Dendritic cell treated with granulocyte-macrophage colony-stimulating factor and Interleukin-4, amounts not matched to agents 40 ng/mL and 50 ng/mL, for 4 days (primary cell): ENCODE results near the gene SUV39H1.

Experiments
- H3K27ac Mint-ChIP-seq: one replicate; pipeline ENCODE4 v1.8.0; 2022; ENCODE audit warnings: mild to moderate bottlenecking, mixed read lengths
- H3K27me3 Mint-ChIP-seq: one replicate; pipeline ENCODE4 v1.8.0; 2022; ENCODE audit warnings: mild to moderate bottlenecking, mixed read lengths
- H3K36me3 Mint-ChIP-seq: one replicate; pipeline ENCODE4 v1.8.0; 2022; ENCODE audit warnings: low read depth, mixed read lengths
- H3K4me1 Mint-ChIP-seq: one replicate; pipeline ENCODE4 v1.8.0; 2022; ENCODE audit warnings: low read depth, mixed read lengths
- H3K4me3 Mint-ChIP-seq: one replicate; pipeline ENCODE4 v1.8.0; 2022; ENCODE audit warnings: mild to moderate bottlenecking, moderate library complexity, mixed read lengths
- H3K9me3 Mint-ChIP-seq: one replicate; pipeline ENCODE4 v1.8.0; 2022; ENCODE audit warnings: mixed read lengths
- intact Hi-C: fragments of 100-400 bp; cut with micrococcal nuclease; formaldehyde crosslinking; loops from one replicate; pipeline ENCODE4 v1.15.0; 2022

SUV39H1 gene

DNA sequence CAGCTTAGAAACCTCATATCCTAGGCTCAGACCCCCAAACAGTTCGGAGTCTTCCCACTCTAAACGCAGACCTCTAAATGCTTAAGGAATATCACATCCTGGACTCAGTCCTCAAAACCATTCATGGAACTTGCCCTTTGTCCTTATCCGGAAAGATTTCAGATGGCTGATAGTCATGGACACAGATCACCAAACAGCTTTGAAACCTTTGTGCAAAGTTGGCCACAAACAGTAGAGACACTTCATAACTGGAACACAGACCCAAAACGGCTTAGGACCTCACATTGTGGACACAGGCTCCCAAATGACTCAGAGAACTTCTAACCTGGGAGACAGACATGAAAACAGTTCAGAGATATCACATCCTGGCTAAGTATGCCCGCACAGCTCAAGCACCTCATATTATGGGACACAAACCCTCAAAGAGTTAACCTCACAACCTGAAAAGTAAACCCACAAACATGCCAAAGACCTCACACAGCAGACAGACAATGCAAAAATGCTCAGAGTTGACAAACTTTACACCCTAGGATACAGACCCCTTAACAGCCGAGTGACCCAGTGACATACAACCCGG, 15.5 kb downstream of the SUV39H1 start:
- intact Hi-C loops: no loop called here
- Mint-ChIP-seq H3K4me1 (no peaks in the 10 kb centered on the region), H3K27me3 (no peaks in the 10 kb centered on the region), H3K27ac (no peak overlapping the region), H3K4me3 (no peak overlapping the region), H3K9me3 (no peaks in the 10 kb centered on the region), H3K36me3 (peaks cover 21% of the 10 kb centered on the region)

DNA sequence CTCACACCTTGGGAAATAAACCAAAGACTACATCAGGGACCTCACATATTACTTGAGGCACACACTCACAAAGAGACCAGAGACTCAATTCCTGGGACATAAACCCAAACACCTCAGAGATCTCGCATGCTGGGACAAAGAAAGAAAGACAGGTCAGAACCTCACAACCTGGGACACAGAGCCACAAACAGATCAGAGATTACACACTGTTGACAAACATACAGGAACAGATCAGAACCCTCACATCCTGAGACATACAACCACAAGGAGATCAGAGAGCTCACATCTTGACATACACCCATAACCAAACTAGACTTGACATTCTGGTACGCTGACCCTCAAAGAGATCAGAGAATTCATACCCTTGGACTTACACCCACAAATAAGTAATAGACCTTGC, 17.3 kb downstream of the SUV39H1 start:
- no peak overlapping the region for H3K4me3 Mint-ChIP-seq

DNA sequence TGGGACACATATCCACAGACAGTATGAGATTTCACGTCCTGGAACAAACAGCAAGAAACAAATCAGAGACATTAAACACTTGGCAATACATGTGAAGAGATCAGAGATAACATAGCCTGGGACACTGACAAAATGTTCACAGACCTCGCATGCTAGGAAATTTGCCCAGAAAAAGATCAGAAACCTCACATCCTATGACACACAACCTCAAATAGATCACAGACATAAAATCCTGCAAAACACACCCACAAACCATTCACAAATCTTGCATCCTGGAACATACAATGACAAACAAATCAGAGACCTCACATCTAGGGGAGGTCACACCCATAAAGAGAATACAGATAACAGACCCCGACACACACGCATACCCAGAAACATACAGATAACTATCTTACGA, 18.0 kb downstream of the SUV39H1 start:
- H3K36me3 Mint-ChIP-seq: no peaks in the 10 kb centered on the region
- H3K9me3 Mint-ChIP-seq: no peaks in the 10 kb centered on the region
- intact Hi-C loops: no loop called here
- H3K4me3 Mint-ChIP-seq: no peak overlapping the region
- H3K27me3 Mint-ChIP-seq: no peaks in the 10 kb centered on the region
- no peak overlapping the region for H3K27ac Mint-ChIP-seq
- H3K4me1 Mint-ChIP-seq: no peaks in the 10 kb centered on the region

More for the DNA sequence above, 17.3 kb downstream of the SUV39H1 start:
- Mint-ChIP-seq H3K4me1 (no peaks in the 10 kb centered on the region), H3K27me3 (no peaks in the 10 kb centered on the region), H3K9me3 (no peaks in the 10 kb centered on the region), H3K36me3 (peaks cover 2% of the 10 kb centered on the region), H3K27ac (no peak overlapping the region)
- intact Hi-C loops: no loop called here

DNA sequence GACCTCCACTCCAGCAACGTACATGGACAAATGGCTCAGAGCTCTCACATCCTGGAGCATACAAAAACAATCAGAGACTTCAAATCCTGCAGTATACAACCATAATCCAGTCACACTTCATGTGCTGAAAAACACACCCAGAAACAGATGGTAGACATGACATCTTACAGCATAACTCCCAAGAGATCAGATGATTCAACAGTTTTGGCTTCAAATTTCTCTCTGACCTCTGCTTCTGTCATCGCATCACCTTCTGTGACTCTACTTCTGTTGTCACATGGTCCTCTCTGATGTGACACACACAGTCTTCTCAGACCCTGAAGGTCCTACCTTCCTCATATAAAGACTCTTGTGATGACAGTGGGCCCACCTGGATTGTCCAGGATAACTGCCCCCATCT, 18.5 kb downstream of the SUV39H1 start:
- Mint-ChIP-seq H3K36me3 (no peaks in the 10 kb centered on the region), H3K4me3 (no peak overlapping the region), H3K27ac (no peak overlapping the region), H3K27me3 (no peaks in the 10 kb centered on the region), H3K9me3 (no peaks in the 10 kb centered on the region), H3K4me1 (no peaks in the 10 kb centered on the region)
- intact Hi-C loops: no loop called here

DNA sequence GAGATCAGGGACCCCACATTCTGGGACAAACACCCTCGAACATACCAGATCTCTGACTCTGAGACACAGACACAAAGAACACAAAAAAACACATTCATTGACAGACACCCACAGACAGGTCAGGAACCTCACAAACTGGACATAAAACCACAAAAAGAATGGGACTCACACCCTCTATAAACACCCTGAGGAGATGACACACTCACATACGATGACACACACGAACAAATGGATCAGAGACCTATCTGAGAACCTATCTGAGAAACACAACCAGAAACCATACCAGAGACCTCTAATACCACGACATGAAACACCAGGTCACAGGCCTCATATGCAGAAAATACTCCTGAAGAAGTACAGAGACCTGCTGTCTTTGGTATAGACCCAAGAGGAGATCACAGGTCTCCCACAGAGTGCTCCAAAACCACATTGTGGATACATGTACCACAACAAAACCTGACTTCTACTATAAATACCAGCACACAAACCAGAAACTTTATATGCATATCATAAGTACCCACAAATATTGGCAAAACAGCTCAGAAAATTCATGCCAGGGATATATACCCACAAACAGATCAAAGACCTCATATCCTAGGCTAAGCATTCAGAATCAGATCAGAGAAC, 19.5 kb downstream of the SUV39H1 start:
- H3K27me3 Mint-ChIP-seq: no peaks in the 10 kb centered on the region
- no peaks in the 10 kb centered on the region for H3K9me3 Mint-ChIP-seq
- no peak overlapping the region for H3K27ac Mint-ChIP-seq
- intact Hi-C loops: no loop called here
- no peaks in the 10 kb centered on the region for H3K4me1 Mint-ChIP-seq
- H3K4me3 Mint-ChIP-seq: no peak overlapping the region
- H3K36me3 Mint-ChIP-seq: no peaks in the 10 kb centered on the region

DNA sequence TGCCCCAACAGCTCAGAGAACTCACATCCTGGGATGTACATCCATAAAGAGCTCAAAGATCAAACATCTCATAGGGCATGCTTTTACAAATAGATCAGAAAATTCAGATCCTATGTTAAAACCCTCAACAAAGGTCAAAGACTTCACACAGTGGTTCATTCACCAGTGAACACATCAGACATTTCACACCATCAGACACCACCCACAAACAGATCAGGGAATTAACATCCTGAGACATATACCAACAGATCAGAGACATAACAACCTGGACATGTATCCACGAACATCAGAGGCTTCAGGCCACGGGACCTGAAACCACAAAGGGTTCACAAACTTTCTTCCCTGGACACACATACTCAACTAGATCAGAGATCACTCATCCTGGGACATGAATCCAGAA, 23.4 kb downstream of the SUV39H1 start:
- intact Hi-C loops: no loop called here
- no peaks in the 10 kb centered on the region for H3K27me3 Mint-ChIP-seq
- no peak overlapping the region for H3K27ac Mint-ChIP-seq
- no peak overlapping the region for H3K4me3 Mint-ChIP-seq
- no peaks in the 10 kb centered on the region for H3K9me3 Mint-ChIP-seq
- no peaks in the 10 kb centered on the region for H3K36me3 Mint-ChIP-seq
- no peaks in the 10 kb centered on the region for H3K4me1 Mint-ChIP-seq

DNA sequence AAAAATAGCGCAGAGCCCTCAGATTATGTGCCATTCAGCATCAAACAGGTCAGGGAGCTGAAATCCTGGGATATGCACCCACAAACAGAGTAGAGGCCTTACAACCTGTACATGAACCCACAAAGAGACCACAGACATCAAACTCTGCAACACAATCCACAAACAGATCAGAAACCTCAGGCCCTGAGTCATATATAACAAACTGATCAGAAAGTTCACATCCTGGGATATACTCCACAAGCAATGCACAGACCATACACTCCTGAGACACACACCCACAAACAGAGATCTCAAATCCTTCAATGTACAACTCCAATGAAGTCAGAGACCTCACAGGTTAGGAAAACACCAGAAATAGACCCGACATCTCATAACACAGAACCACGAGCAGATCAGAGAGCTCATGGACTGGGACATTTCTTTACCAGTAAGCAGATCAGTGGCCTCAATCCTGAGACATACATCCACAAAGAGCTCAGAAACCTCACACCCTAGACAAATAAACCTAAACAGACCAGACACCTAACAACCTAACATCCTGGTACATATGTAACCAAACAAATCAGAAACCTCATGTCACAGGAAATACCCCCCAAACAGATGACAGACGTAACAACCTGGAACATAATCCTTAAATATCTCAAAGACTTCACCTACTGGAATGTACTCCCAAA, 24.2 kb downstream of the SUV39H1 start:
- Mint-ChIP-seq H3K27ac (no peak overlapping the region), H3K4me1 (no peaks in the 10 kb centered on the region), H3K9me3 (no peaks in the 10 kb centered on the region), H3K4me3 (no peak overlapping the region), H3K36me3 (no peaks in the 10 kb centered on the region), H3K27me3 (no peaks in the 10 kb centered on the region)
- intact Hi-C loops: no loop called here

DNA sequence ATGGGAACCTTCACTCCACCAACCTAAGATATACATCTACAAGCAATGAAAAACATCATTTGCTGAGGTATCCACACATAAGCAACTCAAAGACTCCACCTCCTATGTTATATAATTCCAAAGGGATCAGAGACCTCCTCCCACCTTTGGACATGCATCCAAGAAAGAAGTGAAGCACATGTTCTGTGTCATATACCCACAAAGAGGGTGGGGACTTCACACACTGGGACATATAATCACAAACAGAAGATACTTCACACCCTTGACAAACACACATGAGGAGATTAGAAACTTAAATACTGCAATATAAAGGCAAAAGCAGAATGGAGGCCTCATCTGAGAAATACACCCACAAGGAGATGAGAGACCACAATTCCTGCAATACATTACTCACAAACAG, 25.4 kb downstream of the SUV39H1 start:
- H3K27ac Mint-ChIP-seq: no peak overlapping the region
- no peaks in the 10 kb centered on the region for H3K9me3 Mint-ChIP-seq
- H3K4me3 Mint-ChIP-seq: no peak overlapping the region
- intact Hi-C loops: no loop called here
- H3K36me3 Mint-ChIP-seq: no peaks in the 10 kb centered on the region
- H3K4me1 Mint-ChIP-seq: no peaks in the 10 kb centered on the region
- no peaks in the 10 kb centered on the region for H3K27me3 Mint-ChIP-seq

DNA sequence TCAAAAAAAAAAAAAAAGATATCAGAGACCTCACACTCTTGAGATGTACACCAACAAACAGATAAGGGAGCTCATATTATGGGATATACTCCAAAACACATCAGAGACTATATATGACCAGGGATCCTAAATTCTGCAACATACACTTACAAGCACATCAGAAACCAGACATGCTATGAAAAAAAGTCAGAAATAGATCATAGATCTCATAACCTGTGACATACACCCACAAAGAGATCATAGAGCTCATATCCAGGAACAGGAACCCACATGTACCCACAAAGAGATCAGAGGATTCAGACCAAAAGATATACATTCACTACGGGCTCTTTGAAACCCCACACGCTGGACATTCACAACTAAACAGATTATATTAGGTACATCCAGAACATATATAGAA, 30.1 kb downstream of the SUV39H1 start:
- Mint-ChIP-seq H3K9me3 (no peaks in the 10 kb centered on the region), H3K27ac (no peak overlapping the region), H3K4me1 (no peaks in the 10 kb centered on the region), H3K4me3 (no peak overlapping the region), H3K36me3 (no peaks in the 10 kb centered on the region), H3K27me3 (no peaks in the 10 kb centered on the region)
- intact Hi-C loops: no loop called here

DNA sequence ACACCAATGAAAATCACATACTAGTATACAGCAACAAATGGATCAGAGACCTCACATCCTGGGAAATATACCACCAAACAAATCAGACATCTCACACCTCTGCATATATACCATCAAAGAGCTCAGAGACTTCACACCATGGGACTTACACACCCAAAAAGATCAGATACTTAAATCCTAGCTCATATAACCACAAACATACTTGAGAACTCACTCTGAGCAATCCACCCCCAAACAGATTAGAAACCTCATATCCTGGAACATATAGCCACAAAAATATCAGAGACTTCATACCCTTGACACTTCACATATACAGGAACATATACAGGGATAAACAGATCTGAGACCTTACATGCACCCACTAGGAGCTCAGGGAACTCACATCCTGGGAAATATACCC, 32.1 kb downstream of the SUV39H1 start:
- H3K9me3 Mint-ChIP-seq: no peaks in the 10 kb centered on the region
- H3K36me3 Mint-ChIP-seq: no peaks in the 10 kb centered on the region
- no peak overlapping the region for H3K4me3 Mint-ChIP-seq
- H3K27me3 Mint-ChIP-seq: no peaks in the 10 kb centered on the region
- H3K27ac Mint-ChIP-seq: no peak overlapping the region
- no peaks in the 10 kb centered on the region for H3K4me1 Mint-ChIP-seq
- intact Hi-C loops: no loop called here

DNA sequence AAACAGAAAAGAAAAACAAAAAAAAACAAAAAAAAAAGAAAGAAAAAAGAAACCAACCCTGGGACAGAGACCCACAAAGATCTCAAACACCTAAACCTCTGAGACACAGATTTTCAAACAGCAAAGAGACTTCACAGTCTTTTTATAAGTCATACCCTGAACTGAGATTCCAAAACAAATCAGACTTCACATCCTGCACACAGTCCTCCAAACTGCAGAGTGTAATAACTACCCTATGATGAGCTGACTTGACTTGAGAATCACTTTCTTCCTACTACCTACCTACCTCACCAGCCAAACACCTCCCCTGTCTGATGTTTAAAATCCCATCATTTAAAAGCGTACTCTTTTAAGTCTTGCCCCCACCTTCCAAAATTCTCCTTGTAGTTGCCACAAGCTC, 39.8 kb downstream of the SUV39H1 start:
- H3K27ac Mint-ChIP-seq: peak overlapping the region; percentile 98
- no peaks in the 10 kb centered on the region for H3K27me3 Mint-ChIP-seq
- H3K9me3 Mint-ChIP-seq: no peaks in the 10 kb centered on the region
- H3K4me1 Mint-ChIP-seq: peaks cover 13% of the 10 kb centered on the region
- intact Hi-C loops: loop anchor here (2.0 kb wide), 1 partner anchor 64 kb away; no protein-coding TSS in a partner anchor
- H3K36me3 Mint-ChIP-seq: peaks cover 5% of the 10 kb centered on the region
- no peak overlapping the region for H3K4me3 Mint-ChIP-seq

DNA sequence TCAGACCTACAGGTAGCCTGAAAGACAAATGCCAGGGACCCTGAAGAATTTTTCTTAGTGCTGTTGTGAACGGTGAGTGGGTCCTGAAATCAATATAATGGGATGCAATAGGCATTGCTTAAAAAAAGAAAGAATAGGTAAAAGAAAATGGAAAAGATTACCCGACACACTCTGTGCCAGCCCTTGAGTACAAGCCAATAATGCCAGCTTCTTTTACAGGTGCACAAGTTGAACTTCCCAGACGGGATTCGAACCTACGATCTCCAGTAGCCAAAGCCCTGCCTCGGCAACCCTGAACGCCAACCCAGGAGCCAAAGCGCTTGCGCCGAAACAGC, 40.3 kb downstream of the SUV39H1 start:
- no peak overlapping the region for H3K4me3 Mint-ChIP-seq

DNA sequence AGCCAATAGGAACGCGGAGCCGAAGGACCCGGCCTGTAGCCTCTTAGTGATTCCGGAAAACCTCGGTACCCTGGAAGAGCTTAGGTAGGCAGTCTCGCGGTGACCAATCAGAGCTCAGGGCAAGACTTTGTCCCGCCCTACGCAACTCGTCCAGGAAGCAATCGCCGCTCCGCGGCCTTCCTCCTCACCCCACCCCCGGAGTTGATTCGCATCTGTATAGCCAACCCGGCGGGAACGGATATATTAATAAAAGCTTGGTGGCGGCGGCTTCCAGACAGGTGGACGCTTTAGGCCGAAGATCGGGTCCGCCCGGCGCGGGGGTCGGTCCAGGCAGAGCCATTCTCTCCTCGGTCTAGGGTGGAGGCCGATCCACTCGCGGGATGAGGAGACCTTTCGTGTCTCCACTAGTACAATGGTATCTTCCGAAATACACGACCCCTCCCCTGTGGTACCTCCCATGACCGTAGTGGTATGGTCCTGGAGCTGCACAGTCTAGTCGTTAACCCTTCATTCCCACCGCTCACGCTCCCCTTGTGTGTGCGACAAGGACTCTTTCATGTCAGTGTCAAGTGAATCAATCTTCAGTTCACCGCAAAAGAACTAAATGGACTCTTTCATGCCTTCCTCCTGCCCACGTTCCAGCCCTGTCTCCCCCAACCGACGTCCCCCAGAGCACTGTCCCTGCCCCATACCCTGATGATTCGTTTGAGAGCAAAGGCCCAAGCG, 40.8 kb downstream of the SUV39H1 start:
- intact Hi-C loops: loop anchor here (1.0 to 2.0 kb wide), 2 partner anchors 41 to 63 kb away; partner anchors contain the start of gene SUV39H1
- Mint-ChIP-seq H3K27ac (peak overlapping the region; percentile 98), H3K4me1 (peaks cover 13% of the 10 kb centered on the region), H3K4me3 (peak overlapping the region; percentile 89), H3K27me3 (no peaks in the 10 kb centered on the region), H3K36me3 (peaks cover 5% of the 10 kb centered on the region), H3K9me3 (no peaks in the 10 kb centered on the region)

More for the DNA sequence above, 40.3 kb downstream of the SUV39H1 start:
- intact Hi-C loops: loop anchor here (1.0 to 2.0 kb wide), 2 partner anchors 41 to 64 kb away; partner anchors contain the start of gene SUV39H1
- peaks cover 13% of the 10 kb centered on the region for H3K4me1 Mint-ChIP-seq
- peaks cover 5% of the 10 kb centered on the region for H3K36me3 Mint-ChIP-seq
- H3K27ac Mint-ChIP-seq: peak overlapping the region; percentile 98
- no peaks in the 10 kb centered on the region for H3K9me3 Mint-ChIP-seq
- no peaks in the 10 kb centered on the region for H3K27me3 Mint-ChIP-seq

DNA sequence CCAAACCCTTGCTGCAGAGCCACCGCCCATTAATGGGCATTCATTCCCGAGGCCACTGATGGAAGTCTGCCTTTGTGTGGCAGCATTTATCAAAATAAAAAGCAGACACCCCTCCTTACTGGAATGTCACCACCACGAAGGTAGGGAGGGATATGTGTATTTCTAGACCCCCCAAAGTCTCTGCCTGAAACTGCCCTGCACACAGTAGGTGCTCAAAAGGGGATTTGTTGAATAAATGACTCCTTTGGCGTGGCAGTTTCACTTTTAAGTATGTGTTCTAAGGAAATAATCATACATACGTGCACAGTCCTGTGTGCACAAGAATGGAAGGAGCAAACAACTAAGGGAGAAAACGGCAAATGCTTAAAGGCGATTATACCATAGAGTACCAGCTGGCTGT, 41.4 kb downstream of the SUV39H1 start:
- Mint-ChIP-seq H3K9me3 (no peaks in the 10 kb centered on the region), H3K36me3 (peaks cover 5% of the 10 kb centered on the region), H3K4me3 (peak overlapping the region; percentile 89), H3K27me3 (no peaks in the 10 kb centered on the region), H3K27ac (peak overlapping the region; percentile 98), H3K4me1 (peaks cover 13% of the 10 kb centered on the region)
- intact Hi-C loops: loop anchor here (1.0 to 2.0 kb wide), 2 partner anchors 42 to 63 kb away; partner anchors contain the start of gene SUV39H1
